ENCODE measurements around the gene ELOA. TPM values are rescaled to one million over a fixed set of nuclear protein-coding genes. Genes with fewer than 3 reads are reported as not detected.

ELOA gene
- total RNA-seq, 1 donor from 2014 or later: 58.1 TPM

- Histone ChIP-seq H2AFZ (ENCODE audit: low read depth, low read length) (peak within 1 kb of the TSS; percentile 62), H4K20me1 (ENCODE audit: insufficient read depth, low read length) (peaks cover 22% of the 10 kb centered on the region), H3K27me3 (ENCODE audit: insufficient read depth, low read length) (no peaks in the 10 kb centered on the region), H3K4me2 (ENCODE audit: low read length) (peak within 1 kb of the TSS; percentile 100), H3K9me3 (ENCODE audit: insufficient read depth, low read depth, low read length) (no peaks in the 10 kb centered on the region), H3K4me1 (ENCODE audit: insufficient read depth, low read length) (peaks cover 30% of the 10 kb centered on the region), H3K9ac (ENCODE audit: low read length) (peak within 1 kb of the TSS; percentile 91), H3K27ac (ENCODE audit: low read depth, low read length) (peak within 1 kb of the TSS; percentile 82), H3K79me2 (ENCODE audit: insufficient read depth, low read length) (peaks cover 32% of the 10 kb centered on the region), H3K4me3 (ENCODE audit: insufficient read depth, low read depth, low read length) (peak within 1 kb of the TSS; percentile 94), H3K36me3 (ENCODE audit: insufficient read depth, low read length) (peaks cover 21% of the 10 kb centered on the region)
- Mint-ChIP-seq H3K27me3 (ENCODE audit: low read depth, unreplicated experiment) (no peaks in the 10 kb centered on the region), H3K36me3 (ENCODE audit: low read depth, unreplicated experiment) (peaks cover 6% of the 10 kb centered on the region), H3K27ac (ENCODE audit: unreplicated experiment) (peak within 1 kb of the TSS; percentile 92), H3K9me3 (ENCODE audit: unreplicated experiment) (no peaks in the 10 kb centered on the region), H3K4me1 (ENCODE audit: low read depth, unreplicated experiment) (peaks cover 12% of the 10 kb centered on the region), H3K4me3 (ENCODE audit: unreplicated experiment) (peak within 1 kb of the TSS; percentile 97)
- FAIRE-seq (no peak), DNase-seq (ENCODE audit: low read depth) (peak; percentile 78)
- no peak for TF ChIP-seq CTCF (IDR thresholded peaks at IDR 0.05; ENCODE audit: insufficient read depth, low read depth, low read length)
- TF ChIP-seq EZH2 (IDR thresholded peaks at IDR 0.05; ENCODE audit: insufficient read depth, low read length): no peak
These were observed 47.6 kb downstream of the ELOA start, which contains the start of gene LYPLA2 for GRCh38 chr1:23790696-23791515. TSS of gene LYPLA2 (plus strand) at chr1:23791145. CDS start at chr1:23792683, 1,538 bp downstream.

- Histone ChIP-seq H2AFZ (ENCODE audit: low read depth, low read length) (no peak overlapping the region), H3K79me2 (ENCODE audit: insufficient read depth, low read length) (peaks cover 32% of the 10 kb centered on the region), H3K4me2 (ENCODE audit: low read length) (peak overlapping the region; percentile 100), H3K4me1 (ENCODE audit: insufficient read depth, low read length) (peaks cover 30% of the 10 kb centered on the region), H3K36me3 (ENCODE audit: insufficient read depth, low read length) (peaks cover 17% of the 10 kb centered on the region), H3K9me3 (ENCODE audit: insufficient read depth, low read depth, low read length) (no peaks in the 10 kb centered on the region), H3K27ac (ENCODE audit: low read depth, low read length) (peak overlapping the region; percentile 46), H3K9ac (ENCODE audit: low read length) (peak overlapping the region; percentile 91), H3K4me3 (ENCODE audit: insufficient read depth, low read depth, low read length) (peak overlapping the region; percentile 94), H3K27me3 (ENCODE audit: insufficient read depth, low read length) (no peaks in the 10 kb centered on the region), H4K20me1 (ENCODE audit: insufficient read depth, low read length) (peaks cover 20% of the 10 kb centered on the region)
- Mint-ChIP-seq H3K4me3 (ENCODE audit: unreplicated experiment) (peak overlapping the region; percentile 97), H3K4me1 (ENCODE audit: low read depth, unreplicated experiment) (peaks cover 12% of the 10 kb centered on the region), H3K36me3 (ENCODE audit: low read depth, unreplicated experiment) (peaks cover 6% of the 10 kb centered on the region), H3K27ac (ENCODE audit: unreplicated experiment) (peak overlapping the region; percentile 92), H3K27me3 (ENCODE audit: low read depth, unreplicated experiment) (no peaks in the 10 kb centered on the region), H3K9me3 (ENCODE audit: unreplicated experiment) (no peaks in the 10 kb centered on the region)
- FAIRE-seq (no peak), DNase-seq (ENCODE audit: low read depth) (no peak)
- TF ChIP-seq CTCF (IDR thresholded peaks at IDR 0.05; ENCODE audit: insufficient read depth, low read depth, low read length) (no peak), EZH2 (IDR thresholded peaks at IDR 0.05; ENCODE audit: insufficient read depth, low read length) (no peak)
These were observed 48.3 kb downstream of the ELOA start for GRCh38 chr1:23791516-23792047.

All from astrocyte (in vitro differentiated cells and primary cell).